A549 (cell line): ENCODE measurements around the gene ANP32A. TPM values are rescaled to one million over a fixed set of nuclear protein-coding genes. Genes with fewer than 3 reads are reported as not detected.

Experiments used
- ATAC-seq, 2 experiments: fragments of 200-7000 bp in 1 of 2; fragments of >200 bp in 1 of 2; cut with Nextera tagmentation in 1 of 2; cut with Tn5 transposase in 1 of 2; 3 replicates each; pipeline versions ENCODE4 v1.8.0 to v1.9.1; 2018 to 2020; ENCODE audit warnings: mild to moderate bottlenecking in 1 of 2, moderate library complexity in 1 of 2
- CTCF ChIA-PET: fragments of 300-600 bp; sonication (Branson Sonifier 250); formaldehyde crosslinking; extraction: SDS; loops from one replicate; lab custom pipeline; 2021; ENCODE audit warnings: antibody characterized with exemption, inconsistent platforms; lab: Yijun Ruan, JAX
- POLR2A ChIA-PET: fragments of 350-600 bp; formaldehyde crosslinking; extraction: SDS; loops from one replicate; lab custom pipeline; 2021; ENCODE audit warnings: antibody characterized with exemption, inconsistent platforms; lab: Yijun Ruan, JAX
- DNase-seq, 2 experiments: peaks; one replicate each; pipeline versions ENCODE4 v3.0.0 to v3.0.0-alpha.2; 2011 to 2016; ENCODE audit warnings: low read depth in 1 of 2, low spot score in 1 of 2
- FAIRE-seq: peaks from 2 replicates; lab custom pipeline; 2011; peaks lifted over from hg19 to GRCh38; lab: Jason Lieb, UNC
- H3K27ac ChIP-seq, 2 experiments: fragments of >200 bp; sonication (Bioruptor Twin); formaldehyde crosslinking; 3 replicates each; pipeline ENCODE4 v1.5.1; 2016 to 2017
- H3K4me1 ChIP-seq: fragments of >200 bp; sonication (Bioruptor Twin); formaldehyde crosslinking; 3 replicates; pipeline ENCODE4 v1.6.1; 2016
- H3K4me2 ChIP-seq: fragments of >200 bp; sonication (Bioruptor Twin); formaldehyde crosslinking; 3 replicates; pipeline ENCODE4 v1.6.1; 2016
- H3K4me3 ChIP-seq: fragments of >200 bp; sonication (Bioruptor Twin); formaldehyde crosslinking; 3 replicates; pipeline ENCODE4 v1.5.1; 2016
- H3K9me3 ChIP-seq: fragments of >200 bp; sonication (Bioruptor Twin); formaldehyde crosslinking; 3 replicates; pipeline ENCODE4 v1.6.1; 2016
- BHLHE40 ChIP-seq: IDR thresholded peaks from 2 replicates; pipeline ENCODE4 v1.6.1; 2012; ENCODE audit warnings: low read depth, low read length, inconsistent platforms
- CHD4 ChIP-seq: fragments of 200-600 bp; sonication (generic); IDR thresholded peaks from 2 replicates; pipeline ENCODE4 v1.6.1; 2016; ENCODE audit warnings: antibody characterized with exemption, mild to moderate bottlenecking, borderline replicate concordance
- EHF ChIP-seq: fragments of 250-450 bp; sonication (Bioruptor Pico); IDR thresholded peaks from 2 replicates; pipeline ENCODE4 v1.5.0; 2020; ENCODE audit warnings: mild to moderate bottlenecking
- EHMT2 ChIP-seq: fragments of 200-600 bp; sonication (generic); IDR thresholded peaks from 2 replicates; pipeline ENCODE4 v1.6.1; 2016; ENCODE audit warnings: antibody characterized with exemption, low read depth, mild to moderate bottlenecking, moderate library complexity
- EP300 ChIP-seq, 2 experiments: fragments of >200 bp; sonication (Bioruptor Twin); formaldehyde crosslinking; IDR thresholded peaks; 2 replicates in 1 of 2; 3 replicates in 1 of 2; pipeline ENCODE4 v1.6.1; 2016 to 2017
- FOSB ChIP-seq: fragments of 250-450 bp; sonication (Bioruptor Pico); IDR thresholded peaks from 2 replicates; pipeline ENCODE4 v1.5.0; 2020; ENCODE audit warnings: mild to moderate bottlenecking, moderate library complexity
- FOSL2 ChIP-seq, 2 experiments: fragments of 450-650 bp in 1 of 2; fragments of >200 bp in 1 of 2; sonication (Bioruptor Twin) in 1 of 2; formaldehyde crosslinking; IDR thresholded peaks; 2 replicates each; pipeline versions ENCODE4 v1.5.0 to v1.6.1; 2016 to 2020; ENCODE audit warnings: mild to moderate bottlenecking in 1 of 2, moderate library complexity in 1 of 2
- GATA3 ChIP-seq: IDR thresholded peaks from 2 replicates; pipeline ENCODE4 v1.6.1; 2012; ENCODE audit warnings: borderline replicate concordance
- HOXB5 ChIP-seq: fragments of 250-450 bp; sonication (Bioruptor Pico); IDR thresholded peaks from 2 replicates; pipeline ENCODE4 v1.5.0; 2020; ENCODE audit warnings: mild to moderate bottlenecking, moderate library complexity
- MAFK ChIP-seq: fragments of 450-650 bp; IDR thresholded peaks from 2 replicates; pipeline ENCODE4 v1.6.1; 2014; ENCODE audit not compliant: partially characterized antibody
- NPAS2 ChIP-seq: fragments of 250-450 bp; sonication (Bioruptor Pico); IDR thresholded peaks from 2 replicates; pipeline ENCODE4 v1.8.0; 2022; ENCODE audit warnings: mild to moderate bottlenecking, moderate library complexity, borderline replicate concordance
- PHF8 ChIP-seq: fragments of 200-600 bp; sonication (generic); IDR thresholded peaks from 2 replicates; pipeline ENCODE4 v1.6.1; 2016; ENCODE audit warnings: low read depth, mild to moderate bottlenecking, antibody characterized with exemption, moderate library complexity, borderline replicate concordance
- RAD21 ChIP-seq, 2 experiments: fragments of >200 bp in 1 of 2; sonication (Bioruptor Twin) in 1 of 2; formaldehyde crosslinking in 1 of 2; IDR thresholded peaks in 1 of 2; conservative IDR thresholded peaks in 1 of 2; 2 replicates in 1 of 2; 3 replicates in 1 of 2; pipeline ENCODE4 v1.6.1; 2012 to 2018; ENCODE audit warnings: inconsistent platforms in 1 of 2
- RCOR1 ChIP-seq: fragments of 150-350 bp; IDR thresholded peaks from 2 replicates; pipeline ENCODE4 v1.6.1; 2014; ENCODE audit warnings: antibody characterized with exemption, low read length, low read depth
- SMC3 ChIP-seq: fragments of >200 bp; sonication (Bioruptor Twin); formaldehyde crosslinking; IDR thresholded peaks from 3 replicates; pipeline ENCODE4 v1.6.1; 2018; ENCODE audit warnings: inconsistent platforms
- TP53 ChIP-seq: fragments of 250-450 bp; sonication (Bioruptor Pico); IDR thresholded peaks from 2 replicates; pipeline ENCODE4 v1.5.0; 2021; ENCODE audit warnings: mild to moderate bottlenecking, moderate library complexity
- ZFP36 ChIP-seq: fragments of 450-650 bp; IDR thresholded peaks from 2 replicates; pipeline ENCODE4 v1.6.1; 2014; ENCODE audit warnings: borderline replicate concordance; ENCODE audit not compliant: partially characterized antibody
- ZSCAN20 ChIP-seq: fragments of 250-450 bp; sonication (Bioruptor Pico); IDR thresholded peaks from 2 replicates; pipeline ENCODE4 v1.8.0; 2022; ENCODE audit warnings: mild to moderate bottlenecking, moderate library complexity
- WGBS: methylation state at CpG from one replicate; pipeline ENCODE4 v1.1.6; 2017; ENCODE audit errors: missing lambda C conversion rate; 5-methylcytosine and 5-hydroxymethylcytosine counted together
- polyA plus RNA-seq, 4 experiments: library from polyadenylated mRNA; depleted of rRNA in 3 of 4; stranded (reverse); fragments of >200 nt; fragmentation: RNase III in 1 of 4; extraction: RNeasy Plus Mini Kit Qiagen cat#74134 plus additional on column Dnase treatment in 1 of 4; gene quantifications; 2 replicates in 3 of 4; 3 replicates in 1 of 4; pipeline ENCODE4 v1.2.3, GENCODE V29; 2011 to 2017
- TF ChIP-seq, protein P1 (sequence below): fragments of 450-650 bp; IDR thresholded peaks from 2 replicates; pipeline ENCODE4 v1.6.1; 2014; ENCODE audit warnings: antibody characterized with exemption
- TF ChIP-seq, protein P2 (sequence below): fragments of >200 bp; sonication (Bioruptor Twin); formaldehyde crosslinking; IDR thresholded peaks from 3 replicates; pipeline ENCODE4 v1.5.1; 2016
- TF ChIP-seq, protein P3 (sequence below): fragments of 250-450 bp; sonication (Bioruptor Pico); IDR thresholded peaks from 2 replicates; pipeline ENCODE4 v1.5.0; 2020; ENCODE audit warnings: low read depth, mild to moderate bottlenecking, moderate library complexity
- TF ChIP-seq, protein P4 (sequence below): fragments of 250-450 bp; sonication (Bioruptor Pico); IDR thresholded peaks from 2 replicates; pipeline ENCODE4 v1.5.0; 2021; ENCODE audit warnings: mild to moderate bottlenecking, moderate library complexity, borderline replicate concordance

ANP32A gene
- polyA plus RNA-seq, 2 of the 4 experiments (the other 2 are of a cell fraction) = 208 to 354 TPM

DNA sequence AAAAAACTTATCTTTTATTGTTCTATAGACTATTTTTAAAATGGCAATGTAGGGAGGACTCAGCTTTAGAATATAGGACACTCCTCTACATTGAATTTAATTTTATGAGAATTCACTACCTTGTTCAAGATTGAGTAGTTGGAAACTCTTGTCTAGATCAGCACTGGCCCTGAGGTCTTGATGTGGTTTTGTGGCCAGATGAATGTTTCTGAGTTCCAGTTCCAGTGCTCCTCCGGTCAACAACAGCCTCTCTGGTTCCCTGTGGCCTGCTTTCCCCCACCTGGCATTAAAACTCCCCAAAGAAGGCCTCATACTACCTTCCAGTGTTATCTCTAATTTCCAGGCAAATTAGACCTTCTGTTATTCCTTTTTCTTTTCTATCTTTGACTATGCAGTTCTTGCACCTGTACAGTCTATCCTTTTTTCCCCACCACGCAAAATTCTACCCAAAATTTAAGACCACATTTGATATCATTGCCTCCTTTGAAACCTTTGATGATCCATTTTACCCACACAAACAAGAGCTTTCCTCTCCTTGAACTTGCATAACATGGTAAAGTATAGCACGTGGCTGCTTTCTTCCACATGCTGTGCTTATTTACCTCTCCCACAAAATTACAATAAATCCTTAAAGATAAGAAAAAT, 9.6 kb upstream of the ANP32A start:
- FAIRE-seq (no peak), DNase-seq (no peak), ATAC-seq (no peak)
- 43% methylated on average over 3 of the region's 3 CpGs for WGBS
- peaks cover 8% of the 10 kb centered on the region for H3K9me3 ChIP-seq
- no peak for TF ChIP-seq EHF
- no peak overlapping the region for H3K27ac ChIP-seq
- ChIA-PET POLR2A (no interaction called here), CTCF (interaction anchor here (0.5 to 1.6 kb wide), 5 partner anchors 20 to 156 kb away, joined by 3 to 5 read pairs (median 3); no protein-coding TSS in a partner anchor)
- H3K4me2 ChIP-seq = no peak overlapping the region
- no peaks in the 10 kb centered on the region for H3K4me1 ChIP-seq
- H3K4me3 ChIP-seq = no peak overlapping the region

DNA sequence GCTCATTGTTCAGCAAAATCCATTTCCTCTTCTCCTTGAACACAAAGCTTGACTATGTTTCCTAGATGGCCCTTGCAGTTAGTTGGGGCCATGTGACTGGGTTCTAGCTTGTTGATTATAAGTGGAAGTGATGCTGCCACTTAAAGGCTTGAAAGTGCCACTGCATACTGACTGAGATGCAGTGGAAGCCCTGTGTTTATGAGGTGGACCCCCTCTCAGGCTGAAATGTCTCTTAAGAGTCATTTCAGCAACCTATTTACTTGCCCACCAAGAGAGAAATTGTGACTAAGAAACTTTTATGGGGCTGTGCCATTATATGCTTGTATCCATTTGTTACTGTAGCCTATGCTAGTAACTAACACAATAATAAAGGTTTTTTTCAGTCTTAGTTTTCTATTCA, 8.4 kb upstream of the ANP32A start:
- no peaks in the 10 kb centered on the region for H3K4me1 ChIP-seq
- H3K9me3 ChIP-seq = no peaks in the 10 kb centered on the region
- ATAC-seq (peak; percentile 73 to 85; a peak in 5 of 6 replicates), FAIRE-seq (peak; percentile 80), DNase-seq (peak; percentile 33 to 45)
- POLR2A ChIA-PET = no interaction called here
- CTCF ChIA-PET = interaction anchor here (0.6 to 1.5 kb wide), 9 partner anchors 10 to 523 kb away, joined by 3 to 5 read pairs (median 3); no protein-coding TSS in a partner anchor
- H3K4me3 ChIP-seq = no peak overlapping the region
- no peak overlapping the region for H3K27ac ChIP-seq
- H3K4me2 ChIP-seq = no peak overlapping the region
- TF ChIP-seq RAD21 (conservative IDR thresholded peaks at IDR 0.05 in 1 of 2, IDR thresholded peaks at IDR 0.05 in 1 of 2) (peak; percentile 32 to 57; a peak in 4 of 5 replicates), SMC3 (peak; percentile 39), NPAS2 (CRISPR knock-in tag) (no peak), EP300 (IDR thresholded peaks at IDR 0.05) (no peak)
- TF ChIP-seq, protein P1, sequence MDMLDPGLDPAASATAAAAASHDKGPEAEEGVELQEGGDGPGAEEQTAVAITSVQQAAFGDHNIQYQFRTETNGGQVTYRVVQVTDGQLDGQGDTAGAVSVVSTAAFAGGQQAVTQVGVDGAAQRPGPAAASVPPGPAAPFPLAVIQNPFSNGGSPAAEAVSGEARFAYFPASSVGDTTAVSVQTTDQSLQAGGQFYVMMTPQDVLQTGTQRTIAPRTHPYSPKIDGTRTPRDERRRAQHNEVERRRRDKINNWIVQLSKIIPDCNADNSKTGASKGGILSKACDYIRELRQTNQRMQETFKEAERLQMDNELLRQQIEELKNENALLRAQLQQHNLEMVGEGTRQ = peak; percentile 45; the same call in 1 of the 2 replicates
- TF ChIP-seq, protein P2, sequence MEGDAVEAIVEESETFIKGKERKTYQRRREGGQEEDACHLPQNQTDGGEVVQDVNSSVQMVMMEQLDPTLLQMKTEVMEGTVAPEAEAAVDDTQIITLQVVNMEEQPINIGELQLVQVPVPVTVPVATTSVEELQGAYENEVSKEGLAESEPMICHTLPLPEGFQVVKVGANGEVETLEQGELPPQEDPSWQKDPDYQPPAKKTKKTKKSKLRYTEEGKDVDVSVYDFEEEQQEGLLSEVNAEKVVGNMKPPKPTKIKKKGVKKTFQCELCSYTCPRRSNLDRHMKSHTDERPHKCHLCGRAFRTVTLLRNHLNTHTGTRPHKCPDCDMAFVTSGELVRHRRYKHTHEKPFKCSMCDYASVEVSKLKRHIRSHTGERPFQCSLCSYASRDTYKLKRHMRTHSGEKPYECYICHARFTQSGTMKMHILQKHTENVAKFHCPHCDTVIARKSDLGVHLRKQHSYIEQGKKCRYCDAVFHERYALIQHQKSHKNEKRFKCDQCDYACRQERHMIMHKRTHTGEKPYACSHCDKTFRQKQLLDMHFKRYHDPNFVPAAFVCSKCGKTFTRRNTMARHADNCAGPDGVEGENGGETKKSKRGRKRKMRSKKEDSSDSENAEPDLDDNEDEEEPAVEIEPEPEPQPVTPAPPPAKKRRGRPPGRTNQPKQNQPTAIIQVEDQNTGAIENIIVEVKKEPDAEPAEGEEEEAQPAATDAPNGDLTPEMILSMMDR = peak; percentile 28; the same call in 2 of the 3 replicates
- TF ChIP-seq, all 56 proteins: peak for 4

DNA sequence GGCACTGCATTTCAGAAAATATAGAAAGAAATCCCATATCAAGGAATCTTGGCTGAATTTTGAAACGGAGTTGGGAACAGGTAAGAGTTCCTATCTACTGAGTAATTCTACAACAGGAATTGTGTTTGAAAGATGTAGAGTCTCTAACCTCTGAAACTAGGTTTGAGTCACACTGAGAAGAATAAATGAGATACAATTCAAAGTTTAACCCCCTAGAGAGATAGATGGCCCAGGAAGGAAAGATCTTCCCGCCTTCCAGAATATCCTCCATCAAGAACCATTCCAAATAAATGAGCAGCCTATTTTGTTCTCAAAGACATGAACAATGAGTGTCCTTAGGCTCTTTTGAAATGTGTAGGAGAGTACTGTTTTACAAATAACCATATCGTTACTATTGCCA, 2.9 kb upstream of the ANP32A start:
- CTCF ChIA-PET = interaction anchor here (0.8 kb wide), 1 partner anchor 269 kb away, joined by 3 read pairs; no protein-coding TSS in a partner anchor
- ATAC-seq (no peak), FAIRE-seq (no peak)

More for the DNA sequence above, 2.9 kb upstream of the ANP32A start:
- TF ChIP-seq FOSL2 (IDR thresholded peaks at IDR 0.05) (no peak), FOSL2 (CRISPR knock-in tag; IDR thresholded peaks at IDR 0.05) (no peak), TP53 (no peak), GATA3 (no peak), BHLHE40 (no peak), ZFP36 (no peak), EHMT2 (no peak), MAFK (no peak), FOSB (CRISPR knock-in tag) (no peak), ZSCAN20 (CRISPR knock-in tag) (no peak), RAD21 (conservative IDR thresholded peaks at IDR 0.05 in 1 of 2, IDR thresholded peaks at IDR 0.05 in 1 of 2) (no peak), RCOR1 (no peak), HOXB5 (CRISPR knock-in tag) (no peak), CHD4 (no peak), PHF8 (no peak)
- TF ChIP-seq, protein P3, sequence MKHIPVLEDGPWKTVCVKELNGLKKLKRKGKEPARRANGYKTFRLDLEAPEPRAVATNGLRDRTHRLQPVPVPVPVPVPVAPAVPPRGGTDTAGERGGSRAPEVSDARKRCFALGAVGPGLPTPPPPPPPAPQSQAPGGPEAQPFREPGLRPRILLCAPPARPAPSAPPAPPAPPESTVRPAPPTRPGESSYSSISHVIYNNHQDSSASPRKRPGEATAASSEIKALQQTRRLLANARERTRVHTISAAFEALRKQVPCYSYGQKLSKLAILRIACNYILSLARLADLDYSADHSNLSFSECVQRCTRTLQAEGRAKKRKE (CRISPR knock-in tag) = no peak
- TF ChIP-seq, protein P4, sequence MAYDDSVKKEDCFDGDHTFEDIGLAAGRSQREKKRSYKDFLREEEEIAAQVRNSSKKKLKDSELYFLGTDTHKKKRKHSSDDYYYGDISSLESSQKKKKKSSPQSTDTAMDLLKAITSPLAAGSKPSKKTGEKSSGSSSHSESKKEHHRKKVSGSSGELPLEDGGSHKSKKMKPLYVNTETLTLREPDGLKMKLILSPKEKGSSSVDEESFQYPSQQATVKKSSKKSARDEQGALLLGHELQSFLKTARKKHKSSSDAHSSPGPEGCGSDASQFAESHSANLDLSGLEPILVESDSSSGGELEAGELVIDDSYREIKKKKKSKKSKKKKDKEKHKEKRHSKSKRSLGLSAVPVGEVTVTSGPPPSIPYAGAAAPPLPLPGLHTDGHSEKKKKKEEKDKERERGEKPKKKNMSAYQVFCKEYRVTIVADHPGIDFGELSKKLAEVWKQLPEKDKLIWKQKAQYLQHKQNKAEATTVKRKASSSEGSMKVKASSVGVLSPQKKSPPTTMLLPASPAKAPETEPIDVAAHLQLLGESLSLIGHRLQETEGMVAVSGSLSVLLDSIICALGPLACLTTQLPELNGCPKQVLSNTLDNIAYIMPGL (CRISPR knock-in tag) = no peak
- TF ChIP-seq, all 56 proteins: peak for 0
- H3K4me3 ChIP-seq = no peak overlapping the region
- no peaks in the 10 kb centered on the region for H3K9me3 ChIP-seq
- H3K4me2 ChIP-seq = no peak overlapping the region
- H3K27ac ChIP-seq = no peak overlapping the region
- POLR2A ChIA-PET = no interaction called here
- DNase-seq = no peak
- peaks cover 10% of the 10 kb centered on the region for H3K4me1 ChIP-seq
- WGBS = 92% methylated on average over 3 of the region's 3 CpGs
